Aorta (tissue), 5 donors: Measurements from ENCODE around the gene RNF25. TPM values are rescaled to one million over a fixed set of nuclear protein-coding genes. Genes with fewer than 3 reads are reported as not detected.

Source experiments
- ATAC-seq: fragments of 200-7000 bp; cut with Tn5 transposase; one replicate; pipeline ENCODE4 v1.9.1; 2022; ENCODE audit warnings: moderate library complexity; ENCODE audit not compliant: low FRiP score
- DNase-seq, 2 donors: peaks; one replicate each; pipeline ENCODE4 v3.0.0-alpha.2; 2020
- H3K27ac ChIP-seq, 2 donors: one replicate each; pipeline ENCODE4 v1.5.1; 2013; ENCODE audit warnings: low read length in 2 of 2, mild to moderate bottlenecking in 2 of 2, moderate library complexity in 2 of 2, control low read depth in 1 of 2, inconsistent platforms in 1 of 2, low read depth in 1 of 2
- H3K27me3 ChIP-seq, 2 donors: one replicate each; pipeline ENCODE4 v1.6.1; 2013; ENCODE audit warnings: control low read depth in 1 of 2, low read length in 1 of 2, mild to moderate bottlenecking in 1 of 2, moderate library complexity in 1 of 2; ENCODE audit not compliant: insufficient read depth in 2 of 2, control insufficient read depth in 1 of 2
- H3K36me3 ChIP-seq, 2 donors: one replicate each; pipeline ENCODE4 v1.6.1; 2013; ENCODE audit warnings: control low read depth in 1 of 2, low read length in 1 of 2, mild to moderate bottlenecking in 1 of 2; ENCODE audit not compliant: insufficient read depth in 2 of 2, control insufficient read depth in 1 of 2
- H3K4me1 ChIP-seq, 2 donors: one replicate each; pipeline ENCODE4 v1.6.1; 2013; ENCODE audit warnings: low read length in 2 of 2, control low read depth in 1 of 2, mild to moderate bottlenecking in 1 of 2, moderate library complexity in 1 of 2; ENCODE audit not compliant: insufficient read depth in 2 of 2, control insufficient read depth in 1 of 2
- H3K4me3 ChIP-seq, 2 donors: one replicate each; pipeline ENCODE4 v1.5.1; 2013; ENCODE audit warnings: low read length in 2 of 2, control low read depth in 1 of 2, mild to moderate bottlenecking in 1 of 2
- H3K9me3 ChIP-seq: one replicate; pipeline ENCODE4 v1.6.1; 2013; ENCODE audit warnings: mild to moderate bottlenecking, low read length; ENCODE audit not compliant: control insufficient read depth
- WGBS, 2 donors: extraction: QIAGEN DNeasy Blood & Tissue Kit; methylation state at CpG; one replicate each; pipeline ENCODE4 v1.1.7; 2013; 5-methylcytosine and 5-hydroxymethylcytosine counted together
- intact Hi-C, 2 donors: fragments of 100-400 bp; cut with DNase I; formaldehyde crosslinking; loops; one replicate each; pipeline versions ENCODE4 v1.14.2 to v1.15.0; 2022
- polyA plus RNA-seq, 2 donors: library from polyadenylated mRNA; stranded (reverse); fragments of 200-250 nt; gene quantifications; one replicate each; pipeline ENCODE4 v1.2.3, GENCODE V29; 2013
- total RNA-seq, 2 donors: library from RNA; stranded (reverse); fragmentation: NEBNext Ultra II Directional; extraction: Animal tissue kit (Norgen Biotek cat#: 25700); gene quantifications; one replicate each; pipeline ENCODE4 v1.2.1, GENCODE V29; 2021
- donor health status: healthy with polysubstance abuse.
- donor health status: Bipolar disorder and iron deficiency.
- donor health status: DM: no; HTN: no; CAD: no.
- donor health status: DM: no; HTN: no; CAD: no.
- donor health status: DM: yes; HTN: yes; CAD: no.

Gene RNF25
- total and polyA plus RNA-seq, 4 donors, result 10.9 to 28.0 (median 23.1) TPM

GRCh38 chr2:218644721-218645120, 27.1 kb downstream of the RNF25 start:
- intact Hi-C loops, result no loop called here

GRCh38 chr2:218643751-218644310, 28.0 kb downstream of the RNF25 start:
- H3K27ac ChIP-seq, result no peak overlapping the region
- no peak overlapping the region for H3K4me3 ChIP-seq
- intact Hi-C loops, result no loop called here
- ATAC-seq (no peak), DNase-seq (peak in 1 of 2 donors; percentile 65)
- no peaks in the 10 kb centered on the region for H3K4me1 ChIP-seq
- peaks cover 13 to 29% of the 10 kb centered on the region in 2 donors for H3K36me3 ChIP-seq
- no peaks in the 10 kb centered on the region for H3K27me3 ChIP-seq
- 90 to 91% methylated on average over 10 of the region's 10 CpGs for WGBS, 2 donors
- no peaks in the 10 kb centered on the region for H3K9me3 ChIP-seq

More at GRCh38 chr2:218644721-218645120, 27.1 kb downstream of the RNF25 start:
- DNase-seq (peak in 1 of 2 donors; percentile 70), ATAC-seq (no peak)
- 93% methylated on average over 11 of the region's 11 CpGs for WGBS, 2 donors
- no peaks in the 10 kb centered on the region for H3K4me1 ChIP-seq
- no peak overlapping the region for H3K4me3 ChIP-seq
- no peak overlapping the region for H3K27ac ChIP-seq
- no peaks in the 10 kb centered on the region for H3K27me3 ChIP-seq
- no peaks in the 10 kb centered on the region for H3K9me3 ChIP-seq
- H3K36me3 ChIP-seq, result peaks cover 13 to 34% of the 10 kb centered on the region in 2 donors

- intact Hi-C loops, result no loop called here
- Histone ChIP-seq H3K9me3 (no peaks in the 10 kb centered on the region), H3K4me1 (no peaks in the 10 kb centered on the region), H3K4me3 (no peak overlapping the region), H3K27ac (no peak overlapping the region), H3K36me3 (peaks cover 10 to 29% of the 10 kb centered on the region in 2 donors), H3K27me3 (no peaks in the 10 kb centered on the region)
- no peak for ATAC-seq
- DNase-seq, result peak in 1 of 2 donors; percentile 74
- 89% methylated on average over 17 of the region's 17 CpGs for WGBS, 2 donors
Observed at GRCh38 chr2:218642786-218643185, 29.0 kb downstream of the RNF25 start.

GRCh38 chr2:218642121-218642656, 29.6 kb downstream of the RNF25 start:
- H3K9me3 ChIP-seq, result no peaks in the 10 kb centered on the region
- H3K4me3 ChIP-seq, result no peak overlapping the region
- DNase-seq, result peak in 1 of 2 donors; percentile 73
- H3K27ac ChIP-seq, result no peak overlapping the region
- intact Hi-C loops, result no loop called here
- H3K36me3 ChIP-seq, result peaks cover 10 to 29% of the 10 kb centered on the region in 2 donors
- ATAC-seq, result no peak
- no peaks in the 10 kb centered on the region for H3K4me1 ChIP-seq
- 93 to 95% methylated on average over 18 of the region's 18 CpGs for WGBS, 2 donors
- H3K27me3 ChIP-seq, result no peaks in the 10 kb centered on the region

GRCh38 chr2:218638372-218638771, 33.4 kb downstream of the RNF25 start:
- DNase-seq, result peak in 1 of 2 donors; percentile 60
- 97% methylated on average over 18 of the region's 18 CpGs for WGBS, 2 donors
- no peak for ATAC-seq
- H3K4me1 ChIP-seq, result no peaks in the 10 kb centered on the region
- no peak overlapping the region for H3K27ac ChIP-seq
- peaks cover 8 to 16% of the 10 kb centered on the region in 2 donors for H3K36me3 ChIP-seq
- no peak overlapping the region for H3K4me3 ChIP-seq
- H3K27me3 ChIP-seq, result no peaks in the 10 kb centered on the region
- H3K9me3 ChIP-seq, result no peaks in the 10 kb centered on the region
- intact Hi-C loops, result no loop called here

- Histone ChIP-seq H3K4me1 (no peaks in the 10 kb centered on the region), H3K27ac (no peak overlapping the region), H3K4me3 (no peak overlapping the region), H3K9me3 (no peaks in the 10 kb centered on the region), H3K36me3 (peaks cover 5 to 10% of the 10 kb centered on the region in 2 donors), H3K27me3 (no peaks in the 10 kb centered on the region)
- no peak for DNase-seq
- intact Hi-C loops, result no loop called here
- ATAC-seq, result no peak
- WGBS, 2 donors, result 89 to 92% methylated on average over 5 of the region's 5 CpGs
Observed at GRCh38 chr2:218635719-218636118, 36.1 kb downstream of the RNF25 start.

- ATAC-seq (no peak), DNase-seq (no peak)
- no peaks in the 10 kb centered on the region for H3K9me3 ChIP-seq
- no peaks in the 10 kb centered on the region for H3K27me3 ChIP-seq
- H3K36me3 ChIP-seq, result peaks cover 0 to 5% of the 10 kb centered on the region in 2 donors
- 55 to 59% methylated on average over 4 of the region's 4 CpGs for WGBS, 2 donors
- H3K27ac ChIP-seq, result no peak overlapping the region
- intact Hi-C loops, result no loop called here
- H3K4me1 ChIP-seq, result no peaks in the 10 kb centered on the region
- no peak overlapping the region for H3K4me3 ChIP-seq
Observed at GRCh38 chr2:218631837-218632236, 40.0 kb downstream of the RNF25 start.

- intact Hi-C loops, result no loop called here
- H3K4me3 ChIP-seq, result no peak overlapping the region
- H3K36me3 ChIP-seq, result no peaks in the 10 kb centered on the region
- H3K4me1 ChIP-seq, result no peaks in the 10 kb centered on the region
- no peaks in the 10 kb centered on the region for H3K27me3 ChIP-seq
- WGBS, 2 donors, result 96 to 98% methylated on average over 4 of the region's 4 CpGs
- ATAC-seq (no peak), DNase-seq (no peak)
- no peak overlapping the region for H3K27ac ChIP-seq
- H3K9me3 ChIP-seq, result no peaks in the 10 kb centered on the region
Observed at GRCh38 chr2:218627939-218628338, 43.9 kb downstream of the RNF25 start.

GRCh38 chr2:218626369-218626768, 45.4 kb downstream of the RNF25 start:
- Histone ChIP-seq H3K4me3 (no peak overlapping the region), H3K27ac (no peak overlapping the region), H3K36me3 (no peaks in the 10 kb centered on the region), H3K9me3 (no peaks in the 10 kb centered on the region), H3K27me3 (no peaks in the 10 kb centered on the region), H3K4me1 (no peaks in the 10 kb centered on the region)
- WGBS, 2 donors, result 91 to 92% methylated on average over 4 of the region's 4 CpGs
- ATAC-seq (no peak), DNase-seq (no peak)
- intact Hi-C loops, result no loop called here
